ENCODE data around the gene CATSPERE.
"Not testable (repeated sequence)": the region's sequence is repeated elsewhere in the genome, so short reads cannot be mapped to it uniquely, and the experiment has no call there.

CATSPERE gene

DNA sequence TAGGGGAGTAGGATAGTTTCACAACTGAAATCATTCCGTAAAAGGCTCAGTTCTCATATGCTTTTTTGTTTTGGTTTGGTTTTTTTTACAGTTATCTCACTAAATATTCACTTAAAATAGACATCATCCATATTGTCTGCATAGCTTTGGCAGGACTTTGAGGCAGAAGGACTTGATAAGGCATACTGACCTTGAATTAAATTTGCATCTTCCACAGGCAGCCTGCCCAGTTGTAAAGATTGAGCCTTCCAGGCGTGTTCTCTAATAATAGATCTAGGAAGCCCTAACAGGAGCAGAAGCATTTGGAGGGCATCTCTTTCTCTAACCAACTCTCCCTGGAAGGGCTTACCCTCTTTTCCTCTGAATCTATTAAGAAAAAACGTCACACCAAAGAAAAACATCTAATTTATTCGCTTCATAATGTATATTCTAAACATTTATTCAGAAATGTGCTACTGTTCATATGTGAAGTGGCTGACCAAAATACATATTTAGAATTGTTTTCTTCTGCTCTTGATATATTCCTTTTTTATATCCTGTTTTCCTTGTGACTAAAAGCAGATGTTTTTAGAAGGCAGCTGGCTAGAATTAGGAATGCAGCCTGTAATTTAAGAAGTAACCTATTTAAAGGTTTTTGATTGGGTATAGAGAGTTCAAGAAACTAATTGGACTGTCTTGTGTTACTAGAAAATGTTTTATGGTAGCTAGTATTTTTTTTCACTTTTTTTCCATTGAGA is 212.0 kb downstream of the CATSPERE start:
- Histone ChIP-seq H3K36me3 (ENCODE audit: low read depth) (peaks cover 11% of the 10 kb centered on the region), H3K27me3 (ENCODE audit: insufficient read depth, poor library complexity, severe bottlenecking) (no peaks in the 10 kb centered on the region), H3K27ac (ENCODE audit: poor library complexity, severe bottlenecking) (no peak overlapping the region), H3K4me1 (ENCODE audit: insufficient read depth, poor library complexity, severe bottlenecking) (no peaks in the 10 kb centered on the region), H3K9me3 (ENCODE audit: severe bottlenecking) (no peaks in the 10 kb centered on the region), H3K4me3 (ENCODE audit: severe bottlenecking) (no peak overlapping the region)
- TF ChIP-seq, protein P1, sequence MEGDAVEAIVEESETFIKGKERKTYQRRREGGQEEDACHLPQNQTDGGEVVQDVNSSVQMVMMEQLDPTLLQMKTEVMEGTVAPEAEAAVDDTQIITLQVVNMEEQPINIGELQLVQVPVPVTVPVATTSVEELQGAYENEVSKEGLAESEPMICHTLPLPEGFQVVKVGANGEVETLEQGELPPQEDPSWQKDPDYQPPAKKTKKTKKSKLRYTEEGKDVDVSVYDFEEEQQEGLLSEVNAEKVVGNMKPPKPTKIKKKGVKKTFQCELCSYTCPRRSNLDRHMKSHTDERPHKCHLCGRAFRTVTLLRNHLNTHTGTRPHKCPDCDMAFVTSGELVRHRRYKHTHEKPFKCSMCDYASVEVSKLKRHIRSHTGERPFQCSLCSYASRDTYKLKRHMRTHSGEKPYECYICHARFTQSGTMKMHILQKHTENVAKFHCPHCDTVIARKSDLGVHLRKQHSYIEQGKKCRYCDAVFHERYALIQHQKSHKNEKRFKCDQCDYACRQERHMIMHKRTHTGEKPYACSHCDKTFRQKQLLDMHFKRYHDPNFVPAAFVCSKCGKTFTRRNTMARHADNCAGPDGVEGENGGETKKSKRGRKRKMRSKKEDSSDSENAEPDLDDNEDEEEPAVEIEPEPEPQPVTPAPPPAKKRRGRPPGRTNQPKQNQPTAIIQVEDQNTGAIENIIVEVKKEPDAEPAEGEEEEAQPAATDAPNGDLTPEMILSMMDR (IDR thresholded peaks at IDR 0.05; ENCODE audit: poor library complexity, severe bottlenecking) = no peak
- DNase-seq (ENCODE audit: low spot score) (no peak), ATAC-seq (ENCODE audit: low read depth) (no peak)

DNA sequence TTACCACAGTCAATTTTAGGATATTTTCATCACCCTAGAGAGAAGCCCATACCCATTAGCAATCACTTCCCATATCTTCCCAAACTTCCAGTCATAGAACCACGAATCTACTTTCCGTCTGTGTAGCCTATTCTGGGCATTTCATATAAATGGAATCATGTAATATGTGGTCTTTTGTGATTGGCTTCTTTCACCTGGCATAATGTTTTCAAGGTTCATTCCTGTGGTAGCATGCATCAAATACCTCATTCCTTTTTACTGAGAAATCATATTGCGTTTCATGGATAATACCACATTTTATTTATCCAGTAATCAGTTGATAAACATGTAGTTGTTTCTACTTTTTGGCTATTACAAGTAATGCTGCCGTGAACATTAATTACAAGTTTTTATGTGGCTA is 213.4 kb downstream of the CATSPERE start:
- TF ChIP-seq, protein P1 (IDR thresholded peaks at IDR 0.05; ENCODE audit: poor library complexity, severe bottlenecking) = no peak
- no peak overlapping the region for H3K27ac ChIP-seq (ENCODE audit: poor library complexity, severe bottlenecking)
- peaks cover 11% of the 10 kb centered on the region for H3K36me3 ChIP-seq (ENCODE audit: low read depth)
- no peaks in the 10 kb centered on the region for H3K9me3 ChIP-seq (ENCODE audit: severe bottlenecking)
- H3K4me1 ChIP-seq (ENCODE audit: insufficient read depth, poor library complexity, severe bottlenecking) = no peaks in the 10 kb centered on the region
- H3K27me3 ChIP-seq (ENCODE audit: insufficient read depth, poor library complexity, severe bottlenecking) = no peaks in the 10 kb centered on the region
- H3K4me3 ChIP-seq (ENCODE audit: severe bottlenecking) = no peak overlapping the region
- DNase-seq (ENCODE audit: low spot score) (no peak), ATAC-seq (ENCODE audit: low read depth) (no peak)

DNA sequence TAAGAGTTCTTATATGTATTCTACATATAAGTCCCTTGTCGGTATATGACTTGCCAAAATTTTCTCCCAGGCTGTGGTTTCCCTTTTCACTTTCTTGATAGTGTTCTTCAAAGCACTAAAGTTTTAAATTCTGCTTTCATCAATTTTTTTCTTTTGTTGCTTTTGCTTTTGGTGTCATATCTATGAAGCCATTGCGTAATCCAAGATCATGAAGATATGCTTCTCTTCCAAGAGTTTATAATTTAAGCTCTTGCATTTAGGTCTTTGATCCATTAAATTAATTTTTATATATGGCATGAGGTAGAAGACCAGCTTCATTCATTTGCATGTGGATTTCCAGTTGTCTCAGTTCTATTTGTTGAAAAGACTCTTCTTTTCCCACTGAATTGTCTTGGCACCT is 214.1 kb downstream of the CATSPERE start:
- no peak for ATAC-seq (ENCODE audit: low read depth)
- no peak for DNase-seq (ENCODE audit: low spot score)

DNA sequence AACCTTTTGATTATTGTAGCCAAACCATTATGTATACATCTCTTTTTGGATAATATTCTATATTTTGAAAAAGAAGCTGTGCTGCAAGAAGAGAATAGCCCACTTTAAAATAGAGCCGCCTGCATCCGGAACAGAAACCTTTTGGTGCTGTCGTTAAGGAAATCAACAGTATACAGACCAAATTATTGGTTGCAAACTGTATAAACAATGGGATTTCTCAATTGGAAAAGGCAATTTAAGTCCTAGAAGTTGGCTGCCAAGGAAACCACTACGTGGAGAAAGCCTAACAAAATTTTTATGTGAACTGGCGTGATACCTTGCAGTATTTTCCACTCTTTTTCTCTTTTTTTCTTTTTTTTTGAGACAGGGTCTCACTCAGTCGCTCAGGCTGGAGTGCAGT is 217.6 kb downstream of the CATSPERE start:
- Histone ChIP-seq H3K27ac (ENCODE audit: poor library complexity, severe bottlenecking) (no peak overlapping the region), H3K9me3 (ENCODE audit: severe bottlenecking) (no peaks in the 10 kb centered on the region), H3K27me3 (ENCODE audit: insufficient read depth, poor library complexity, severe bottlenecking) (no peaks in the 10 kb centered on the region), H3K4me3 (ENCODE audit: severe bottlenecking) (no peak overlapping the region), H3K4me1 (ENCODE audit: insufficient read depth, poor library complexity, severe bottlenecking) (no peaks in the 10 kb centered on the region), H3K36me3 (ENCODE audit: low read depth) (no peaks in the 10 kb centered on the region; the same call in 1 of the 2 replicates)
- no peak for ATAC-seq (ENCODE audit: low read depth)
- no peak for DNase-seq (ENCODE audit: low spot score)
- TF ChIP-seq, protein P1 (IDR thresholded peaks at IDR 0.05; ENCODE audit: poor library complexity, severe bottlenecking) = no peak

More for the DNA sequence above, 214.1 kb downstream of the CATSPERE start:
- TF ChIP-seq, protein P1 (IDR thresholded peaks at IDR 0.05; ENCODE audit: poor library complexity, severe bottlenecking) = no peak
- Histone ChIP-seq H3K9me3 (ENCODE audit: severe bottlenecking) (no peaks in the 10 kb centered on the region), H3K27me3 (ENCODE audit: insufficient read depth, poor library complexity, severe bottlenecking) (no peaks in the 10 kb centered on the region), H3K36me3 (ENCODE audit: low read depth) (peaks cover 7% of the 10 kb centered on the region), H3K4me1 (ENCODE audit: insufficient read depth, poor library complexity, severe bottlenecking) (no peaks in the 10 kb centered on the region), H3K27ac (ENCODE audit: poor library complexity, severe bottlenecking) (no peak overlapping the region), H3K4me3 (ENCODE audit: severe bottlenecking) (no peak overlapping the region)

DNA sequence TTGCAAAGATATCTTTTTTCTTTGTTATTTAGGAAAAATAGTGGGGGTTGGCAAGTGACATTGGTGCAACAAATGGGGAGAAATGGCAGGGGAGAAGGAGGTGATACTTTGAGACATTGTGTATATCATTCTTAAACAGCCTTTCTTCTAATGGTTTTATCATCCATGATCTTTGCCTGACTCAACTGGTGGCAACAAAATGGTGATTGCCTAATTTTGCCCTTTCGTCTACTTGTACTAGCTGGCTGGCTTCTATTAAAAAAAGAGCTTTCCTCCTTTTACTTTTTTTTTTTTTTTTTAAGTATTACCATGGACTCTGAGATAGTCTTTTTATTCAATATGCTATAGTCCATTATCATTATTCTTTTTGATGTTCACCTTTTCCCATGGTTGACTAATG is 219.6 kb downstream of the CATSPERE start:
- Histone ChIP-seq H3K9me3 (ENCODE audit: severe bottlenecking) (no peaks in the 10 kb centered on the region), H3K4me1 (ENCODE audit: insufficient read depth, poor library complexity, severe bottlenecking) (no peaks in the 10 kb centered on the region), H3K36me3 (ENCODE audit: low read depth) (peaks cover 6% of the 10 kb centered on the region; the same call in 1 of the 2 replicates), H3K27ac (ENCODE audit: poor library complexity, severe bottlenecking) (no peak overlapping the region), H3K4me3 (ENCODE audit: severe bottlenecking) (no peak overlapping the region), H3K27me3 (ENCODE audit: insufficient read depth, poor library complexity, severe bottlenecking) (no peaks in the 10 kb centered on the region)
- DNase-seq (ENCODE audit: low spot score) (no peak), ATAC-seq (ENCODE audit: low read depth) (no peak)
- TF ChIP-seq, protein P1 (IDR thresholded peaks at IDR 0.05; ENCODE audit: poor library complexity, severe bottlenecking) = no peak

DNA sequence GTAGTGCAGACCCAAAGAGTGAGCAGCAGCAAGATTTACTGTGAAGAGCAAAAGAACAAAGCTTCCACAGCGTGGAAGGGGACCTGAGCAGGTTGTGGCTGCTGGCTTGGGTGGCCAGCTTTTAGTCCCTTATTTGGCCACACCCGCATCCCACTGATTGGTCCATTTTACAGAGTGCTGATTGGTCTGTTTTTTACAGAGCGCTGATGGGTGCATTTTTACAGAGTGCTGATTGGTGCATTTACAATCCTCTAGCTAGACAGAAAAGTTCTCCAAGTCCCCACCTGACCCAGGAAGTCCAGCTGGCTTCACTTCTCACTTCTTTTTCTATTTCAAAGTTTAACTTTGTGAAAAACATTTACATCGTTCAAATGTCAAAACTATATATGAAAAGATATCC is 221.0 kb downstream of the CATSPERE start:
- not testable (repeated sequence) for H3K27me3 ChIP-seq (ENCODE audit: insufficient read depth, poor library complexity, severe bottlenecking); H3K4me3 ChIP-seq (ENCODE audit: severe bottlenecking); H3K4me1 ChIP-seq (ENCODE audit: insufficient read depth, poor library complexity, severe bottlenecking); DNase-seq (ENCODE audit: low spot score); ATAC-seq (ENCODE audit: low read depth); H3K9me3 ChIP-seq (ENCODE audit: severe bottlenecking); H3K27ac ChIP-seq (ENCODE audit: poor library complexity, severe bottlenecking)
- peaks cover 16% of the 10 kb centered on the region for H3K36me3 ChIP-seq (ENCODE audit: low read depth)

Measured in RWPE2 (cell line).